ELR (cell line): ENCODE results near the gene XPC.
"Not testable (repeated sequence)": the region's sequence is repeated elsewhere in the genome, so short reads cannot be mapped to it uniquely, and the experiment has no call there.

Source experiments
- DNase-seq: peaks from one replicate; pipeline ENCODE4 v3.0.0-alpha.2; 2015; ENCODE audit warnings: low read depth

XPC gene

DNA sequence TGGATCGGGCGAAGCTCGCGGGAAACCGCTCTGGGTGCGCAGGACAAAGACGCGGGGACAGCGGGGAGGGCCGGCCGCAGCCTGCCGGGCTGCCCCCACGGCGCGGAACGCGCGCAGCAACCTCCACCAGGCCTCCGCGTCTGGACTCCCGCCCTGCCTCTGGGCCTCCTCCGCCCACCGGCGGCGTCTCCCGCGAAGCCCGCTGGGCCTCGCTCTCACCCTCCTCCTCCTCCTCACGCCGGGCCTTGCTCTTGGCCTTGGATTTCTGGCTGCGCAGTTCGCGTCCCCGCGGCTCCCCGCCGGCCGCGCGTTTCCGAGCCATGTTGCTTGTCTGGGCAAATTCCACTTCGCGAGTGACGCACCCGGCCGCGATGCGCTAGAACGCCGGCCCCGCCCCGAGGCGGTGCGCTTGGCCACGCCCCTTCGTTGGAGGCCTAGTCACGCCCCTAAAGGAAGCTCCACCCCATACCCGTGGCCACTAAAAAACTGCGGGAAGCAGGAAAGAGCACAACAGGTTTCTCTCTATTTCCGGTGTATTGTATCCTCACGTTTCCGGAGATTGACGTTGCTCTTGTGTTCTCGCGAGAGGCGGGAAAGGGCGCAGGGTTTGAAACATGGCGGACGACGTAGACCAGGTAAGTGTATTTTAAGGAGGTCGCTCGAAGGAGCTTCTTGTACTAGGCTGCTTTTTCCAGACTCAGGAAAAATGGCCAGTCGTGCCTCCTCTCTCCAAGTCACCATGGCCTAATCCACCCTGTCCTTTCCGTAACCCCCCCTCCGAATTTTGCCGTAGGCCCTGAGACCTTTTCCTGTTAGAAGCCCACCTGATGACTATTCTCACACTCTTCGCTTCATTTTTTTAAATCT is at the start of gene XPC, which contains the start of gene LSM3:
XPC (minus strand) TSS at position 355 of the 867 bp plus-strand sequence; CDS start at position 322, 33 bp downstream.
LSM3 (plus strand) TSS at position 571 of the 867 bp plus-strand sequence; CDS start at position 615, 44 bp downstream.
- peak; percentile 99 for DNase-seq

DNA sequence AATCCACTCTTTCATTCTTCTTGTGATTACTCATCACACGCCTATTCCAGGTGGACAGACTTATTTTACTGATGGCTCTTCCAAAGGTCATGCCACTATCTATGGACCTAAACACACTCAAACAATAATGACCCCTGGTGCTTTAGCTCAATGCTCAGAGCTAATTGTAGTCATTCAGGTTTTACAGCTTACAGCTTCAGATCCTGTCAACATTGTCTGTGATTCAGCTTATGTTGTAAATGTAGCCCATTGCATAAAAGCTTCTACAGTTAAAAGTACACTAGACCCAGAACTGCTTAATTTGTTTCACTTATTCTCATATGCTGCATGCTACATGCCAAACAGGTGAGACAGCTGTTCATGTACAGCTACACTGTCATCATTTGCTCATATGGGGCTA is 49.5 kb upstream of the XPC start:
- no peak for DNase-seq

DNA sequence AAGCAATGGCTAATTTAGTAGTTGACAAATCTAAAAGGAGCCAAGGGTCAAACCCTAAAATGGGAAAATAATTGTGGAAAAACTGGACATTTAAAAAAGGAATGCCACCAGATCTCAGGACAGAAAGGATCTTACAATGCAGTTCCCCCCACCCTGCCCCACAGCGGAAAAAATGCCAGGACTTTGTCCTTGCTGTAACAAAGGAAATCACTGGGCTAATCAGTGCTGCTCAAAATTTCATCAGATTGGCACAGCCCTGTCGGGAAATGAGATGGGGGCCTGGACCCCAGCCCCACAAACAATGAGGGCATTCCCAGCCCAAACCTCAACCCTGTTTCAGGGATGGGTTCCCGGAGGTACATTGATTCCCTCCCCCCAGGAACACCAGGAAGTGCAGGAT is 48.0 kb upstream of the XPC start:
- not testable (repeated sequence) for DNase-seq

GRCh38 chr3:14225421-14225820 is 47.0 kb upstream of the XPC start:
- no peak for DNase-seq

DNA sequence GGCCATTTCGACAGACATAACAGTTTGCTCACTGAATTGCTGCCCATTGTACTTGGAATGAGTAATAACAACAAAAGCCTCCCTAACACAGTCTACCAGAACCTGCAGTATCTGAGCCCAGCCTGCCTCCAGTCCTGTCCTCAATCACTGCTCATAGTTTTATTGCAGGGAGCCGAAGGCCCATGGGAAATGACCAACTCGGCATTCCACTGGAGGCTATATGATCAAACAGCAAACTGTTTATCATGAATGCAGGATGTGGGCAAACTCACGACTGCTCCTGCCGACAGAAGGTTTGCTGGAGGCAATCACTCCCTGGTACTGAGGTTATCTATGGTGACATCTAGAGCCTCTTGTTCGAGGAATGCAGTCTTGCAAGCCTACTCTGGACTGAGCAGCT is 46.5 kb upstream of the XPC start:
- peak; percentile 85 for DNase-seq

GRCh38 chr3:14223595-14223994 is 45.2 kb upstream of the XPC start:
- no peak for DNase-seq

DNA sequence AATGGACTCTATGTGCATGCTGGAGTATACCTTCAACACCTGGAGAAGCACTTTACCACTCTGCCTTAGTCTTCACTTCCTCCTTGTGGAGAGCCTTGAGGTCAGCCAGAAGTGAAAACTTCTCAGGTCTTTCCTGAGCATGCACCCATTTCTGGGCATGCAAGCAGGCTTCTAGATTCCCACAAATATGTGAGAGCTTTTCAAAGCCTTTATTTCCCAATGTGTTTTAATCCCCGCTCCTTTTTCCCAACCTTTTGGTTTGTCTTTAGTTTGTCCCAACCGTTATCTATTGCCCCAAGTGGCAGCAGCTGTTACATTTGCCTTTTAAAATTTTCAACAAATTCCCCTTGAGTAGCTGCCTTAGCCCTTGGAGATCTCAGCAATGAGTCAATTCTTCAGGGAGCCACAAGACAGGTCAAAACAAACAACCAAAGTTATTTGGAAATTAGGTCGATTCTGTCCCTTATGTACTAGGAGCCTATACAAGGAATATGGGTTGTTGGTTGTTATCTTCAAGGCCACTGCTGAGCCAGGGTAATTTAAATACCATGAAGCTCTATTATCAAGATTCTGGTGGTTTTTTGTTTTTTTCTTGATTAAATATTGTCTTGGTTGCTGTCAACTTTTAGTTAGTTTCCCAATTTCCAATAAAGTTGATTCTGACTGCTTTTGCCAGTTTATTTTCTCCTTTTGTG is 44.6 kb upstream of the XPC start:
- no peak for DNase-seq

GRCh38 chr3:14222457-14222856 is 44.1 kb upstream of the XPC start:
- no peak for DNase-seq

GRCh38 chr3:14221902-14222301 is 43.5 kb upstream of the XPC start:
- DNase-seq: no peak

DNA sequence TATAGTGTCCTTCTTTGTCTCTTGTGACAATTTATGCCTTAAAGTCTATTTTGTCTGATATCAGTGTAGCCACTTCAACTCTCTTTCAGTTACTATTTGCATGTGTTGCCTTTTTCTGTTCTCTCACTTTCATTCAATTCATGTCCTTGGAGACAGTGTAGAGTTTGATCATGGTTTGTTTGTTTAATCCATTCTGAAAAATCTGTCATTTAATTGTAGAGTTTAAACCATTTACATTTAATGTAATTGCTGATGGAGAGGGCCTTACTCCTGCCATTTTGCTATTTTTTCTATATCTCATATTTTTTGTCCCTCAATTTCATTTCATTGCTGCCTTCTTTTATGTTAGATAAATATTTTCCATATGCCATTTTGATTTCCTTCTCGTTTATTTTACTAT is 42.5 kb upstream of the XPC start:
- no peak for DNase-seq

DNA sequence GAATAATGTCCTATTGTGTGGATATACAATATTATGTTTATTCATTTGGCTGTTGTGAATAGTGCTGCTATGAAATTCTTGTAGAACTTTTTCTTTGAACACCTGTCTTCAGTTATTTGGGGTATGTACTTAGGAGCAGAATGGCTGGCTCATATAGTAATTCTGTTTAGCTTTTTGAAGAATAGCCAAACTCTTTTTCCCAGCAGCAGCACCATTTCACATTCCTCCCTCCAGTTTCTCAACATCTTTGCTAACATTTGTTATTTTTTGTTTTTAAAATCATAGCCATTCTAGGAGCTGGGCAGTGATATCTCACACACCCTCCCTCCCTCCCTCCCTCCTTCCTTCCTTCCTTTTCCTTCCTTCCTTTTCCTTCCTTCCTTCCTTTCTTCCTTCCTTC is 40.0 kb upstream of the XPC start:
- DNase-seq: no peak

DNA sequence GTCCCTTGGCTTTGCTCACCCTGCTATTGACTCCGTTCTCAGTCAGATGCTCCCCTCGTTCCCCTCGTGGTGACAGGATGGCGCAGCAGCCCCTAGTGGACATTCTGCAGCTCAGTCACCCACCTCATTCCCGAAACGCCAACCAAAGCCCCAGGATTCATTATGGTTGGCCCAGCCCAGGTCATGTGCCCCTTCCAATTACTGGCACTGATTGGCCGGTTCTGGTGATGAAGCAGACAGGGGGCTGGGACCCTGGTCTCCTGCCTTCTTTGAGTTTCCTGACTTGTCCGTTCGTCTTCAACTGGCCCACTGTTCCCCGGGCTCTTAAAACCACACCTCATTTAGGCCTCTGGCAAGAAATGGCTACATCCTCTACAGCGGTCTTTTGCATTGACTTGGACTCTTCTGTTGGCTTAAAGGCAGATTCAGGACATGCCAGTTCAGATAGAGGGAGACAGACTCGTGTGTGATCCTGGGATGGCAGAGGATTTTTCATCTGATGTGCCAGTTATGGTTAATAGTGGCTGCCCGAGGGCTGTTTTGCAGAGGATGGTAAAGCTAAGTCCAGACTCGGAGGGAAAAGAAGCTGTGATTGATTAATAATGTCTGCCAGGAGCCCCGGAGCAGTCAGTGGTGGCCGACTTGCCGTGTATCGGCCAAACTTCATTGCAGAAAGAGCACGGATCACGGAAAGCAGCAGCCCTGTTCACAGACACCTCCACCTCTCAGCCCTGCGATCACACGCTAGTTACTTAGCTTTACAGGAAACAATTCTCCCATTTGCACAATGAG is 38.1 kb upstream of the XPC start:
- DNase-seq: no peak

DNA sequence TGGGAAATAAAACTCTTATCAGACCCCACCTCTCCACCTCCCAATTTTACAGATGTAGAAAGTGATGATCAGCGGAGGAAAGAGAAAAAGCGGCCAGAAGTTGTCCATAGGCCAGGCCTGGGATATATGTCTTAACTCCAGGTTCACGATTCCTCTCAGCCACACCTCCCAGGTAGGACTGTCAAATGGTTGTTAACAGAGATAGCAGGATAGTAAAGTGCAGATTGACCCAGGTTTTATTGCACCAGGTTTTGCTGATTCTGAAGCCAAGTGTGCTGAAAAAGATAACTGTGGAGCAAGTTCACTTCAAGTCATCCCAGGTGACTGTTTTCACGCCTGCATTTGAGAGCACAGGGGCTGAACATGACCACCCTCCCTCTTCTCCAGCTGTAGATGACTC is 36.4 kb upstream of the XPC start:
- no peak for DNase-seq

DNA sequence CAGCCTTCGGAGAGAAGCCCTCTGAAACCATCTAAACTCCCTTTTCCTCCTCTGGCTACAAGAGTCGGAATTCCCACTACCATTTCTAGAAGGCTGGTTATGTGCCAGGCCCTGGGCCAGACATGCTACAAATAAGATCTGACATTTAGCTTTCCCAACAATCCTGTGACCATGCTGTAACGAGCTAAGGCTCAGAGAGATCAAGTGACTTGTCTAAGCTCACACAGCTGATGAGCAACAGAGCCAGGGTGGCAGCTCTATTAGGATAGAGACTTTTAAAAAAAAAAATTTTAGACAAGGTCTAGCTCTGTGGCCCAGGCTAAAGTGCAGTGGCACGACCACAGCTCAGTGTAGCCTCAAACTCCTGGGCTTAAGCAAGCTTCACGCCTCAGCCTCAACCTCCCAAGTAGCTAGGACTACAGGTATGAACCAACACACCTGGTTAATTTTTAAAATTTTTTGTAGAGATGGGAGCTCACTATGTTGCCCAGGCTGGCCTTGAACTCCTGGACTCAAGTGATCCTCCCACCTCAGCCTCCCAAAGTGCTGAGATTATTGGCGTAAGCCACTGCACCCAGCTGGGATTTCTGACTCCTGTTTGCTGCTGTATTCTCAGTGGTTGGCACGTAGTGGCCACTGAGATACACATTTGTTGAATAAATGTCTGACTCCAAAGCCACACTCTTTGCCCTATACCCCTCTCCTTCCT is 34.8 kb upstream of the XPC start:
- DNase-seq: no peak

DNA sequence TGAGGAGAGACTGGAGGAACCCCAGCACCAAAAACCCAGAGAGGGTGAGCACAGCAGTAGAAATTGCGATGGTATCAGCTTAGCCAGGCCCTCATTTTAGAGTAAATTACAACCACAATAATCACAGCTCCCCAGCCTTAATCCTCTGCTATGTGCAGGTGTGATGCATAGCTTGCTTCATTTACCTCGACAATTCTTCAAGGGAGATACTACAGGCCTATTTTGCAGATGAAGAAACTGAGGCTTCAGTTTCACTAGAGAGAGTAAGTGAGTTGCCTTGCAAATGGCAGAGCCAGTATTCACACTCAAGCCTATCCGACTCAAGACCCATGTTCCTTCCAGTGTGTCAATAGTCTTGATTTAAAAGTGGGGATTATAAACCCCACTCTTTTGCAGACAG is 33.6 kb upstream of the XPC start:
- DNase-seq: no peak

GRCh38 chr3:14211621-14212020 is 33.2 kb upstream of the XPC start:
- no peak for DNase-seq

GRCh38 chr3:14210843-14211594 is 32.6 kb upstream of the XPC start:
- peak; percentile 16 for DNase-seq

GRCh38 chr3:14210290-14210688 is 31.9 kb upstream of the XPC start:
- DNase-seq: no peak

DNA sequence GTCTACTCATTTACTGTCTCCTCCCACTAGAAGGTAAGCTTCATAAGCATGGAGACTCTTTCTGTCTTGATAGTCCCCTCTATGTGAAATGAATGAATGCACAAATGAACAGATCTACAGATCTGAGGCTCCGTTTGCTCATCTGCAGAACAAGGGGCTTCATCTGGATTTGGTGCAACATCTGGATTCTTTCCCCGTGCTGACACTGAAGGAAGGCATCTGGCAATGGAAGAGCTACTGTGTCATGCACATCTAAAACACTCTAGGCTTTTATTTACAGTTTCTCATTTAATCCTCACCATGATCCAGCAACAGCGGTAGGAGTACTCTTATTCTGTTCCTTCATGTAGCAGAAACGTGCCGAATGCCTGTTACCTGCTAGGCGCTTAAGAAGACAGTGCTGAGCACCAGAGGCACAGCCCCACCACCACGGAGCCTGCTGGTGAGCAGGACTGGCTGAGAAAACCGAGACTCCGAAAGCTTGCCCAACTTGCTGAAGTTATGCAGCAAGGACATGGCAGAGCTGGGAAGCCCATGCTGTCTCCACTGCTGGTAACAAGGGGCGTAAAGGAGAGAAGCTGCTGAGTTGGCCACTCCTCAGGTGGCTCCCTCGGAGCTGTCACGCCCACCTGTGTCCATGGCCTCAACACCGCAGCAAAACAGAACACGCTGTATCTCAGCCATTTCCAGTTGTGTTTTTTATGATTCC is 31.3 kb upstream of the XPC start:
- no peak for DNase-seq

GRCh38 chr3:14208977-14209394 is 30.6 kb upstream of the XPC start:
- no peak for DNase-seq
